Measurements from ENCODE around the gene TXN2.

DNA sequence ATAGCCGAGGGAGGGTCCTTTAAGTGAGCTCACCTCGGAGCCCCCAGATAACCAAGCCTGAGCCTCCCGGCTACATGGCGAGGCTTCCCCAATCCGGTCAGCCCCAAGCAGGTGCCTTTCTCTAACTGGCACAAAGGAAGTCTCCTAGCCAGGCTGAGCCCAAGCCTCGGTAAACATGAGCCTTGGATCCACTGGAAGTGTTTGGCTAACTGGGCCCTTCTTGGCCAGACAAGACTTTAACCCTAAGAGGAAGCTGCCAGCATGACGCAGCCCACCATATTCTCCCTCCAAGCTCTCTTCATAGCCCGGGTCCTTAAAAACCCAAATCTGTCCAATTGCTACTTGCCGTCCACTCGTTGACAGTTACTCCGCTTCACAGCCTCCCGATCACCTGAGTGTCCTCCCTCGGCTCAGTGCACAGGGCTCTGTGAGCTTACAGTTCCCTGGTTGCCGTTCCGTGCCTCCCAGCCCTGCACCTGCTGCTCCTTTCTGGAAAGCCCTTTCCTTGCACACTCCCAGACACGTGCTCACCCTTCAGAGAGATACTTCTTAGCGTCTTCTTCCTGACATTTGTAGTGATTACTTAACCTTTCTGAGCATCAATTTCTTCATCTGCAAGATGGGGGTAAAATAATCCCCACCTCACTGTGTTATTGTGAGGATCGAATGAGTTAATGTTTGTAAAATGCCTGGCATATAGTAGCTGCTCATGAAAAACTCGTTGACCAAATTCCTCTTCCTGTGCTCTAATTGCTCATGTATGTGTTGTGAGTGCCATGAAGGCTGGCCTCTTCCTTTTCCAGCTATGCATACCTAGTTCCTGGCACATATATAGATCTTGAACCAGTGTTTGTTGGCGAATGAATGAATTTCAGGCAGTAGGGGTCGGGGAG, 25.6 kb downstream of the TXN2 start:
- TF ChIP-seq, protein P1, sequence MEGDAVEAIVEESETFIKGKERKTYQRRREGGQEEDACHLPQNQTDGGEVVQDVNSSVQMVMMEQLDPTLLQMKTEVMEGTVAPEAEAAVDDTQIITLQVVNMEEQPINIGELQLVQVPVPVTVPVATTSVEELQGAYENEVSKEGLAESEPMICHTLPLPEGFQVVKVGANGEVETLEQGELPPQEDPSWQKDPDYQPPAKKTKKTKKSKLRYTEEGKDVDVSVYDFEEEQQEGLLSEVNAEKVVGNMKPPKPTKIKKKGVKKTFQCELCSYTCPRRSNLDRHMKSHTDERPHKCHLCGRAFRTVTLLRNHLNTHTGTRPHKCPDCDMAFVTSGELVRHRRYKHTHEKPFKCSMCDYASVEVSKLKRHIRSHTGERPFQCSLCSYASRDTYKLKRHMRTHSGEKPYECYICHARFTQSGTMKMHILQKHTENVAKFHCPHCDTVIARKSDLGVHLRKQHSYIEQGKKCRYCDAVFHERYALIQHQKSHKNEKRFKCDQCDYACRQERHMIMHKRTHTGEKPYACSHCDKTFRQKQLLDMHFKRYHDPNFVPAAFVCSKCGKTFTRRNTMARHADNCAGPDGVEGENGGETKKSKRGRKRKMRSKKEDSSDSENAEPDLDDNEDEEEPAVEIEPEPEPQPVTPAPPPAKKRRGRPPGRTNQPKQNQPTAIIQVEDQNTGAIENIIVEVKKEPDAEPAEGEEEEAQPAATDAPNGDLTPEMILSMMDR (conservative IDR thresholded peaks at IDR 0.05; ENCODE audit: low read depth, low read length) = no peak
- TF ChIP-seq POLR2A (IDR thresholded peaks at IDR 0.05; ENCODE audit: low read depth, low read length) = no peak
- no peak for TF ChIP-seq SMC3 (IDR thresholded peaks at IDR 0.05; ENCODE audit: low read depth, low read length)
- TF ChIP-seq MAFK (IDR thresholded peaks at IDR 0.05; ENCODE audit: low read depth, low read length) = no peak
- TF ChIP-seq, protein P2, sequence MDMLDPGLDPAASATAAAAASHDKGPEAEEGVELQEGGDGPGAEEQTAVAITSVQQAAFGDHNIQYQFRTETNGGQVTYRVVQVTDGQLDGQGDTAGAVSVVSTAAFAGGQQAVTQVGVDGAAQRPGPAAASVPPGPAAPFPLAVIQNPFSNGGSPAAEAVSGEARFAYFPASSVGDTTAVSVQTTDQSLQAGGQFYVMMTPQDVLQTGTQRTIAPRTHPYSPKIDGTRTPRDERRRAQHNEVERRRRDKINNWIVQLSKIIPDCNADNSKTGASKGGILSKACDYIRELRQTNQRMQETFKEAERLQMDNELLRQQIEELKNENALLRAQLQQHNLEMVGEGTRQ (IDR thresholded peaks at IDR 0.05; ENCODE audit: low read depth, low read length) = no peak
- no peak for TF ChIP-seq CEBPB (IDR thresholded peaks at IDR 0.05; ENCODE audit: low read depth, low read length)

Data from IMR-90 (cell line).